Endothelial cell (in vitro differentiated cells): ENCODE data around the gene RRAS2. TPM values are rescaled to one million over a fixed set of nuclear protein-coding genes. Genes with fewer than 3 reads are reported as not detected.
"Not testable (repeated sequence)": the region's sequence is repeated elsewhere in the genome, so short reads cannot be mapped to it uniquely, and the experiment has no call there.

Experiments
- DNase-seq: peaks from one replicate; pipeline ENCODE4 v3.0.0; 2021; ENCODE audit warnings: low spot score
- H3K27ac Mint-ChIP-seq: one replicate; pipeline ENCODE4 v1.8.0; 2021; ENCODE audit warnings: mixed read lengths, inconsistent platforms; ENCODE audit not compliant: unreplicated experiment
- H3K27me3 Mint-ChIP-seq: one replicate; pipeline ENCODE4 v1.8.0; 2021; ENCODE audit warnings: mild to moderate bottlenecking, moderate library complexity, mixed read lengths, inconsistent platforms; ENCODE audit not compliant: unreplicated experiment
- H3K36me3 Mint-ChIP-seq: one replicate; pipeline ENCODE4 v1.8.0; 2021; ENCODE audit warnings: mild to moderate bottlenecking, low read depth, mixed read lengths, inconsistent platforms; ENCODE audit not compliant: unreplicated experiment
- H3K4me1 Mint-ChIP-seq: one replicate; pipeline ENCODE4 v1.8.0; 2021; ENCODE audit warnings: mild to moderate bottlenecking, mixed read lengths, inconsistent platforms; ENCODE audit not compliant: unreplicated experiment
- H3K4me3 Mint-ChIP-seq: one replicate; pipeline ENCODE4 v1.8.0; 2021; ENCODE audit warnings: mild to moderate bottlenecking, mixed read lengths, inconsistent platforms; ENCODE audit not compliant: unreplicated experiment
- H3K9me3 Mint-ChIP-seq: one replicate; pipeline ENCODE4 v1.8.0; 2021; ENCODE audit warnings: mixed read lengths, inconsistent platforms; ENCODE audit not compliant: unreplicated experiment
- CTCF ChIP-seq: fragments of 200-600 bp; sonication (generic); IDR thresholded peaks from one replicate; pipeline ENCODE4 v1.5.0; 2021; ENCODE audit warnings: antibody characterized with exemption; ENCODE audit not compliant: unreplicated experiment
- total RNA-seq: library from RNA; stranded (reverse); fragmentation: NEBNext Ultra II Directional; extraction: Animal tissue kit (Norgen Biotek cat#: 25700); gene quantifications from one replicate; pipeline ENCODE4 v1.2.1, GENCODE V29; 2021; ENCODE audit not compliant: unreplicated experiment

The RRAS2 gene
- total RNA-seq, 1 donor from 2014 or later = 59.6 TPM

GRCh38 chr11:14299921-14300320 is 59.1 kb downstream of the RRAS2 start:
- TF ChIP-seq CTCF = no peak
- Mint-ChIP-seq H3K9me3 (no peaks in the 10 kb centered on the region), H3K4me3 (no peak overlapping the region), H3K27ac (no peak overlapping the region), H3K36me3 (no peaks in the 10 kb centered on the region), H3K27me3 (no peaks in the 10 kb centered on the region), H3K4me1 (peaks cover 9% of the 10 kb centered on the region)
- DNase-seq = no peak

GRCh38 chr11:14290422-14290821 is 68.6 kb downstream of the RRAS2 start:
- Mint-ChIP-seq H3K27ac (no peak overlapping the region), H3K36me3 (no peaks in the 10 kb centered on the region), H3K4me1 (peaks cover 8% of the 10 kb centered on the region), H3K27me3 (no peaks in the 10 kb centered on the region), H3K4me3 (no peak overlapping the region), H3K9me3 (no peaks in the 10 kb centered on the region)
- DNase-seq = no peak
- TF ChIP-seq CTCF = peak; percentile 46

GRCh38 chr11:14288189-14288935 is 70.6 kb downstream of the RRAS2 start:
- TF ChIP-seq CTCF = no peak
- Mint-ChIP-seq H3K4me1 (peaks cover 8% of the 10 kb centered on the region), H3K4me3 (no peak overlapping the region), H3K36me3 (no peaks in the 10 kb centered on the region), H3K27me3 (no peaks in the 10 kb centered on the region), H3K9me3 (no peaks in the 10 kb centered on the region), H3K27ac (no peak overlapping the region)
- no peak for DNase-seq

GRCh38 chr11:14278869-14279268 is 80.1 kb downstream of the RRAS2 start:
- H3K36me3 Mint-ChIP-seq = peaks cover 19% of the 10 kb centered on the region
- DNase-seq, H3K27ac Mint-ChIP-seq, H3K9me3 Mint-ChIP-seq, H3K4me3 Mint-ChIP-seq: not testable (repeated sequence)
- peaks cover 12% of the 10 kb centered on the region for H3K4me1 Mint-ChIP-seq
- H3K27me3 Mint-ChIP-seq = peaks cover 12% of the 10 kb centered on the region

GRCh38 chr11:14275076-14275475 is 83.9 kb downstream of the RRAS2 start:
- DNase-seq = no peak
- TF ChIP-seq CTCF = no peak
- H3K4me3 Mint-ChIP-seq = peak overlapping the region; percentile 16
- H3K4me1 Mint-ChIP-seq = peaks cover 29% of the 10 kb centered on the region
- peaks cover 19% of the 10 kb centered on the region for H3K27me3 Mint-ChIP-seq
- H3K36me3 Mint-ChIP-seq = peaks cover 31% of the 10 kb centered on the region
- H3K9me3 Mint-ChIP-seq = peaks cover 8% of the 10 kb centered on the region
- no peak overlapping the region for H3K27ac Mint-ChIP-seq
